ENCODE results near the gene EPHA6. TPM values are rescaled to one million over a fixed set of nuclear protein-coding genes. Genes with fewer than 3 reads are reported as not detected.

The EPHA6 gene
- total RNA-seq, result 2.4 TPM

DNA sequence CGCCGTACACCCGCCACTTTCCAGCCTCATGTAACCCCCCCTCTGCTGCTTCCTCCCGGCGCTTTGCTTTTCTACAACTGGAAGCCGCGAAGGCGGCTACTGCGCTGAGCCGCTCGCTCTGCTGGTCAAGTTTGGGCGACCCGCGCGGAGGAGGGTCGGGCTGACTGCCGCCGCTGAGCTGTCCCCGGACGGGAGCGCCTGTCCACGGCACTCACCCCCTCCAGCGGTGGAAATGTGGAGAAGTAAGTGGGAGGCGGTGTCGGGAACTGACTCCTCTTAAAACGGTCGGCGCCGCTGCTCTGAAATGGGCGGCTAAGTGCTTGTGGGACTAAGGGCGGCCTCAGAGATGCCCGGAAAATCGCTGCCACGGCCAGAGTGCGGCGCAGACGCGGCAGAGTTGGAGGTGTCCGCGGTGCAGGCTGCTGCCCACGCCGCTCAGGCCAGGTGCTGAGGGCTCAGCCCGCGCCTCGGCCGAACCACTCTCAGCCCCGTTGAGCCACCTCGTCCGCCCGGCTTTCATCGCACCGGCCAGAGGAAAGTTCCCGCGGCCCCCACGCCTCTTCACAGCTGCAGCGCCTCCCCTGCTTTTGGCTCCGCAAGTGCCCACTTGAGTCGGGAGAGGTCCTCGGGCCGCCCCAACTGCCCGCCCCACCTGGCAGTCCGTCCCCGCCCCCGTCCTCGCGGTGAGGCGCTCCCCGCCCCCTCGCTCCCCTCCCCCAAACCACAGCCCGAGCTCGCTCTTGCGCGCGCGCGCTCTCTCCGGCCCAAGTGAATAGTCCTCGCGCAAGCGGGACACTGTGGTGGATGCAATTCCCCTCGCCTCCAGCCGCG, at the start of gene EPHA6:
Gene EPHA6, plus strand, starts transcription at position 775 of the 831 bp plus-strand sequence.
- peak; percentile 50 for DNase-seq (ENCODE audit: low spot score)

DNA sequence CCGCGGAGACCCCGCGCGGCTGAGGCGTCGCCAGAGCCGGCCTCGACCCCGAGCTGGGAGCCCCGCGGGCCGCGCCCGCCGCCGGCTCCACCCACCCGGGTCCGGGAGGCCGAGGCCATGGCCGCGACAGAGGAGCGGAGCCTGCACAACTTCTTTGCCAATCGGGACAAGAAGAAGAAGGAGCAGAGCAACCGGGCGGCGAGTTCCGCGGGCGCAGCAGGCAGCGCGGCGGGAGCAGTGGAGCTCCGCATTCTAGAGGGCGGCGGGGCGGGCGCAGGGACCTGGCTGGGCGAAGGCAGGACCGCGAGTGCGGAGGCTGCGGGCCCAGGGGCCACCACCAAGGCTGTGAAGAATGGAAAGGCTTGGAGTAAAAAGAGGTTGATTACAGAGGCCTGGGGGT, 37.6 kb upstream of the EPHA6 start:
- DNase-seq (ENCODE audit: low spot score), result no peak

DNA sequence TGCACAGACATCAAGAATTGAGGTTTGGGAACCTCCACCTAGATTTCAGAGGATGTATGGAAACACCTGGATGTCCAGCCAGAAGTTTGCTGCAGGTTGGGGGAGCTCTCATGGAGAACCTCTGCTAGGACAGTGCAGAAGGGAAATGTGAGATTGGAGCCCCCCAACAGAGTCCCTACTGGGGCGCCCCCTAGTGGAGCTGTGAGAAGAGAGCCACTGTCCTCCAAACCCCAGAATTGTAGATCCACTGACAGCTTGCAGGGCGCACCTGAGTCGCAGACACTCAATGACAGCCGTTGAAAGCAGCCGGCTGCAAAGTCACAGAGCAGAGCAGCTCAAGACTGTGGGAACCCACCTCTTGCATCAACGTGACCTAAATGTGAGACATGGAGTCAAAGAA, 34.6 kb upstream of the EPHA6 start:
- no peak for DNase-seq (ENCODE audit: low spot score)

DNA sequence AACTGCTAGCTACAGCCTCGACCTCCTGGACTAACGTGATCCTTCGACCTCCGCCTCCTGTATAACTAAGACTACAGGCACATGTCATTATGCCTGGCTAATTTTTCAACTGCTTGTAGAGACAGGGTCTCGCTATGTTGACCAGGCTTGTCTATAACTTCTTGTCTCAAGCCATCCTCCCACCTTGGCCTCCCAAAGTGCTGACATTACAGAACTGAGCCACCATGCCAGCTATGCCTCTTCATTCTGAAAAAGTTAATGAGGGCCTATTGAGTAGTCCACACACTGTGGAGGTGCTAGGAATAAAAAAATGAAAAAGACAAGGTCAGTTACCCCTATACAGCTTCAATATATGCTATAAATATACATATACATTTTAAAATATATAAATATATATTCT, 18.3 kb upstream of the EPHA6 start:
- no peak for DNase-seq (ENCODE audit: low spot score)

DNA sequence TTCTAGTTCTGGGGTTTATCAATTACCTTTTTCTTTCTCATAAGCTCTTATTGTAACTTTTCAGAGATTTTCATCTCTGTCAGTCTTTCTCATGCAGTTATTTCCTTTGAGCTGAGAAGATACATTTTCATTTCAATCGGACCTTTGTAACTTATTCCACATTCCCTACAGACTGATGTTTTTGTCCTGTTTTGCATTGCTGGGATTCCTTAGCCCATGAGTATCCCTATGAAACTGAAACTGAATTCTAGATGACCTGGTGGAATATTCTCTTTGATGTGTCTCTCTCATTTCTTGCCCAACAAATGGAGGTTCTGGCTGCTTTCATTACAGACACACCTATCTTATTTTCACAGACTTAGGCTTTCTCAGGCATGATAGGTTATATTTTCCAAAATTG, 10.5 kb upstream of the EPHA6 start:
- DNase-seq (ENCODE audit: low spot score), result no peak

DNA sequence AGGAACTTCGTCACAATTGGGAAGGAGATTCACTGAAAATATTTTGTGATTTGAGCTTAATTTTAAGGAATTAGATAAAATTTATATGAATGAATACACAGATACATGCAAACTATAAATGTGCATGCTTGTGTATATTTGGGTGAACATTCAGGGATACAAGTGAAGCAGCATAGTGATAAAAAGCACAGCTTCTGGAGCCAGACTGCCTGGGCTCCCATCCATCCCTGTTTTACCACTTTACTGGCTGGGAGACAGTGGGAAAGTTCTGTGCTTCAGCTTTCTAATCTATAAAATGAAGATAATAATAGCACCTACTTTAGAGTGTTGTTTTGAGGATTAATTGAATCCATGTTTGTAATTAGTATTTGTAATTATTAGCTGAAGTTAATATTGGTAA, 8.1 kb upstream of the EPHA6 start:
- DNase-seq (ENCODE audit: low spot score), result no peak

DNA sequence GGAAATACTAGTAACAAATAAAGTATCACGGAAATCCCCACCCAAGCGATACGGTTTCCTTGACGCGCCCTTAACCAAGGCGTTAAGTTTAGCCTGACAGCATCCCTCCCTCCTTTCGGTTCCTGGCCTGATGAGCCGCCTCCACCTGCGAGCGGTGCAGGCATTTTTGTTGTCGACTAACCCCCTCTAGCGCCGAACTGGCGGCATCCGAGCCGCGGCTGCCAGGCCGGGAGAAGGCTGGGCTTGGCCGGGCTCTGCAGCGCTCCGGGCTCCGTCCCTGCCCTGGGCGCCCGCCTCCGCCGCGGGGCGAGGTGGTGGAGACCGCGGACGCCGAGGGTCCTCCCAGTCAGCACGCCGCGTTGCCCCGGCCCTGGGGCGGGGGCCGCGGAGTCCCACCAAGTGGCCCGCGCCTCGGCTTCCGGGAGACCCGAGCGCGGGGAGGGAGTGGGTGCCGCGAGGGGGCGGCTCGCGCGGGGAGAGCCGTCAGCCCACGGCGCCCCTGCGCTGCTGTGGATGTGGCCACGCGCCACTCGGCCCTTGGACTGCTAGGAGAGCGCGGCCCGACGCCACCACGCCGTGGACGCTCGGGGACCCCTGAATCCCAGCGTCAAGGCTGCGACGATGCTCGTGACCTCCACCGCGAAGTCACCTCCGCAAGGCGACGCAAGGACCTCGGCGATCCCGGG, 1.1 kb upstream of the EPHA6 start:
- peak; percentile 76 for DNase-seq (ENCODE audit: low spot score)

DNA sequence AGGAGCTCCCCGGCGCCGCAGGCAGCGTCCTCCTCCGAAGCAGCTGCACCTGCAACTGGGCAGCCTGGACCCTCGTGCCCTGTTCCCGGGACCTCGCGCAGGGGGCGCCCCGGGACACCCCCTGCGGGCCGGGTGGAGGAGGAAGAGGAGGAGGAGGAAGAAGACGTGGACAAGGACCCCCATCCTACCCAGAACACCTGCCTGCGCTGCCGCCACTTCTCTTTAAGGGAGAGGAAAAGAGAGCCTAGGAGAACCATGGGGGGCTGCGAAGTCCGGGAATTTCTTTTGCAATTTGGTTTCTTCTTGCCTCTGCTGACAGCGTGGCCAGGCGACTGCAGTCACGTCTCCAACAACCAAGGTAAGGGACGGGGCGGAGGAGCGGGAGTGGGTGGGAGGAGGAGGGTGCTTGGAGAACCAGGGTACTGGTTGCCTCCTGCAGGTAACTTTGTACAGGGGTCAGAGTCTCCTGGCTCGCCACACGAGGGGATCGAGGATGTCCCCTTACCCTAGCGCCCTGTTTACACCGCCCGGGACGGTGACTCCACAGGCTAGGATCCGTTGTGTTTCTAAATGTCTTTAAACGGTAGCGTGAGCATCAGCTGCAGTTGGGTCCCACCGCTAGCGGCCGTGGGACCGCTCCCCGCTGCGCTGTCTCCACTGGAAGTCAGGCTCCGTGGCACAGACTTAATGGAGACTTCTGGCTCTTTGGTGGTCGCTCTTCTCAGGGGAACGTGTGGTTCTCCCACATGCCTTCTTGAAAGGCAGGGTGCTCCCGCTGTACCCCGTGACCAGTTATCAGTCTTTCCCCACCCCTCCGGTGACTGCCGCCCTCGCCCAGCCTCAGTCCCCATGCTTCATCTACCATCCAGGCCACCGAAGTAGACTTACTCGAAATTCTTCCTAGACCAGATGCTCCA, 515 bp downstream of the EPHA6 start:
- DNase-seq (ENCODE audit: low spot score), result no peak

DNA sequence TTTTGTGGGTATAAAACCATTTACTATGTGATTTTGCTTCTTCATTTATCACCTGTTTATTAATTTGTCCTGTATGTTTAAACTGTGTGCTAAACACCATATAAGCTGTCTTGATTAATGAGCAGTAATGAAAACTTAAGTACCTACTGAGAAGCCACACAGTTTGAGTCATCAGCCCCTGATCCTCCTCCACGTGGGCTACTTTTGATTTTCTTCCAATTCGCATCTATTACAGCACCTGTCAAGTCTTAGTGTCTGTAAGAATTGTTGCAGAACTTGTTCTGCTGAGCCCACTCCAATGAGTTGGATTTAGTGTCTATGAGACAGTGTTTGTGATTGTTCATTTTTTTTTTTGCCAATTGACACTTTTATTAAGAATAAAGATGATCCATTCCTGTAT, 16.8 kb downstream of the EPHA6 start:
- no peak for DNase-seq (ENCODE audit: low spot score)

DNA sequence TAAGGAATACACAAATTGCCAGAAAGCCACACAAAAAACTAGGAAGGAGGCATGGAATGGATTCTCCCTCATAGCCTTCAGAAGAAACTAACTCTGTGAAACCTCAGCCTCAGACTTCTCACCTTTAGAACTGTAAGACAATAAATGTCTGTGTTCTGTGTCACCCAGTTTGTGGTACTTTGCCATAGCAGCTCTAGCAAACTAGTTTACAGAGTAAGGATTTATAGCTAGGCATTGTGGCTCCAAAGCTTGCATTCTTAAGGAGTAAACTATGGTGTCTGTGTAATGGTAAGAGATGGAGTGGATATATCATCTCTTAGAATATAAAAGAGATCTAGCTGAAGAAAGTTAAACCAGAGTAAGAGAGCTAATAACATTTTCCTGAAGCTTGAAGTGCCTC, 18.9 kb downstream of the EPHA6 start:
- no peak for DNase-seq (ENCODE audit: low spot score)

DNA sequence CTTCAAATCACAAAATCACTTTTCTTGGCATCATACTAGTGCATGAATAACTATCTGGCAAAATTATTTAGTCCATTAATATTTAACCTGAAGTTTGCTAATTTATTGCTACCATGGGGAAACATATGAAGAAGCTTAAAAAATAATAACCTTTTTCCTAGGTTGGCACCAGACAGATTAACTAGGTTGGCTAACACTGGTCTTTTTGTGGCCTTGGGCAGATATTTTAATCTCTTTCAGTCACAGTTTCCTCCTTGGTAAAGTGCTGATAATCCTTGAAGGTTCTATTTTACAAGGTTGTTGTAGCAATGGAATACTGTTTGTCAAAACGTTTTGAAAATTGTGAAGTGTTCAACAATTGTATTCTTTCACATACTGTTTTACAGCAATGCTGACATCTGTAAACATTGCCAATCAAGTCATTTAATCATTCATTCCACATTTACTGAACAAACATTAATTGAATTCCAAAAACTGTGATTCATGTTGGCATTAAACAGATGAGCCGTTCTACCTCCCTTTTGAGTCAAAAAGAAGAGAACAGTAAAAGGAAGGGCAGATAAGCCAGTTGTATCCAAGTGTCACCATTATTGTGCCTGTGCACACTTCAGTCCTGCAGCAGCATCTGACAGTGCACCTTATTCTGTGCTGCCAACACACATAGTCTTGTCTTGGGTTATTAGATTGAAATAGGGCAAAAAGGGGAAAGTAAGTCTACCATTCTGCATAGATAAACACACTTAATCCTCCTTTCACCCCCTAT, 21.9 kb downstream of the EPHA6 start:
- no peak for DNase-seq (ENCODE audit: low spot score)

DNA sequence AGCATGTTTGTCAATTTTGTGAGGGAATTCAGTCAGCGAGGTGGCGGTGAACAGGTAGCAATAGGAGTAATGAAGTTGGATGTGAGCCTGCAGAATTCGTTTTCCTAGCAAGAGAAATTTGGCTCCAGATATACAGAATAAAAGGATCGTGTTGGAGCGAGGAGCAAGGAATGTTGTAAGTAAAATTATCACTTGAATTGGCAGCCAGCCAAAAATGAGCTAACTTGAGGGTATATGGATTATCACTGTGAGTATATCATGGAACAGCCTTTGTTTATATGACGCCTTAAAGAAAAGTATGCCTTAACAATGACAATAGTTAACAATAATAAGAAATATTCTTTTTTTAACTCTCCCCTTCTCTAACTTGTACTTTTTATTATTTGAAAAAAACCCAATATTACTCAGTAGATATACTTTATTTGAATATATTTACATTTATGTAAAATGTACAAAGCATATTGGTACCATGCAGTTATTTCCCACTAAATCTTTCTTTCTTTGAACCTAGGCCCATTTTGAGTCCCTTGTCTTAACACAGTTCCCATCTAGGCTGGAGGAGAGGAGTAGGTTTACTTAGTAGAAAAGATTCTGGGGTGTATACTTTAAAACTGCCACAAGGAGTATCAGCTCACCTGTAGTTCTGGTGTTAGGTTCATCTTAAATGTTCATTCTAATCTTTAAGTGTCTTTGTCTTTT, 29.3 kb downstream of the EPHA6 start:
- no peak for DNase-seq (ENCODE audit: low spot score)

DNA sequence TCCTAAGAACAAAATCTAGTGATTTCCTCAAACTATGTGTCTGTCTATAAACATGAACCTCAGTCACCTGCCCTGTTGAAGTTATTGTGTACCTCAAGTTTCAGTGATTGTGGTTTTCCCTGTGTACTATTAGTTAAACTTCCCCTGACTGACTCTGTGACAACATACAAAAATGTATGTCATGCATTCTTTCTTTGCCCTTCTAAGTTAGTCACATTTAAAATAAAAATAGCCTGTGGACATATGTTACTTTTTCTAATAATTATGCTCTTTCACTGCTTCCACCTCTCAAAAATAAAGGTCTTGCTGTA, 29.8 kb downstream of the EPHA6 start:
- DNase-seq (ENCODE audit: low spot score), result no peak

DNA sequence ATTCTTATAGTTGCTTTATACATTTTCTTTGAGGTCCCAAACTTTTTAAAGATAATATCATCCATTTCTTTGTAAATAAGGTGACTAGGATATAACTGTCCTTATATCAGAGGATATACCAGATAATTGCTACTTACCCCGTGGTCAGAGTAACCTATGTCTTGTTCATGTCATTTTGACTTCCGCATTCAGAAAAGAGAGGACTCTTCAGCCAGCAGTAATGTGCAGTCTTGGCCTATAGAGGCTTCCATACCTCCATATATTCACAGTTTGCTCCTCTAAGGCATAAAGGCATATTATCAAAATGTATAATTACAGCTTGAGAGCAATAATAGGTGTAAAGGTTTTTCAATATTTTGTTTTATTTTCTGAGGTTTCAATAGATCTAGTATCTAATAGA, 38.5 kb downstream of the EPHA6 start:
- no peak for DNase-seq (ENCODE audit: low spot score)

DNA sequence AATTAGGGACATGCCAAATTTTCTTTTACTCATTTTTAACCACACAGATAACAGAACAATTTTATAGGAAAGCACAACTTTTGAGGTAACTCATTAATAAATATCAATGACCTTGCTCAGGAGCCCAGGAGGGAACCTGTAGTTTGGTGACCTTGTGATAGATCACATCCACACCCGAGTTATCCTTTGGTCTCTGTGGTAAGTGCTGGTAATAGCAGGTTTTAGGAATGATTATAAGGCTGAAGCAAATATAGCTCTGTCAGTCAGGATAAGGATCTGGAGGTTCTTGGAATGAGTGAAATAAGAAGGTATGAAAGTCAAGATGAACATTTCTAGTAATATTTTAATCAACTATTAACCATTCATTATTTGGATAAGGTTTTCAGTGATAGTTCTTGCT, 46.5 kb downstream of the EPHA6 start:
- DNase-seq (ENCODE audit: low spot score), result no peak

DNA sequence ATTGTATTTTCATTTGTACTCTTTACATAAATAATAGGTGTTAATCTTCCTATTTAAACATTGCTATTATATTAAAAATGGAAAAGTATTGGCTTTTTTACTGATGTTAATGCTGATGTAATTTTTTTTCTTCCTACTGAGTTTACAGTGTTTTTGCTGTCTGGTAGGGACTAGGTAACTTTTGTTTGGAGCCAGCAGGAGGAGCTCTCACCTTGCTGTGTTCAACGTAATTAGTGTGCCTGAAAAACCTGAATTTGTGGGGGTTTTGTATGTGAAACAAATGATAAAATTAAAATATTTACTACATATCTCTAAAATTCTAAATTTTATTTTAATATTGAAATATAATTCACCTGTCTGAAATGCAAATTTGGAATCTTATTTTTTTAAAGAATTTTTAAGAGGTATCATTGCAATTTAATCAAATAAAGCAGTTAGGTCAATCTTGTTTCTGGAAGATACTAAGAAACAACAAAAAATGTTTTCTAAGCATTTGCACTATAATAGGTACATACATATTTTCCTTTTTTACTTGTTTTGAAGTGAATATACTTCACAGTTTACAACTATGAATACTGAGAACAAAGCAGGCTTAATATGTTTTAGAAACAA, 48.8 kb downstream of the EPHA6 start:
- no peak for DNase-seq (ENCODE audit: low spot score)

DNA sequence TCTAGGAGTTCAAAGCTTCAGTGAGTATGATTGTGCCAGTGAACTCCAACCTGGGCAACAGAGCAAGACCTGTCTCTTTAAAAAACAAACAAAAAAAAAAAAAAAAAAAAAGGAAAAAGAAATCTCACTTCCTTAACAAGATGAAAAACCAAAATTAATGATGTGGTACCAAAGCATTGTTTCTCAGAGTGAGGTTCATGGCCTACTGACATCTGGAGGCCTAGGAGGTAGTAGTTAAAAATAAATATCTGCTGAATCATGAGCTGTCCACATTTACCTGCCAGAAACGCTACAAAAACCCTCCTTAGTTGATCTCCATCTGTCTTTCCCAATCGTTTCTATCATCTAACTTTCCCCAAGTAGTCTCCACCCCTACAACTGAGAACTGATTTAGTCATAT, 51.2 kb downstream of the EPHA6 start:
- no peak for DNase-seq (ENCODE audit: low spot score)

DNA sequence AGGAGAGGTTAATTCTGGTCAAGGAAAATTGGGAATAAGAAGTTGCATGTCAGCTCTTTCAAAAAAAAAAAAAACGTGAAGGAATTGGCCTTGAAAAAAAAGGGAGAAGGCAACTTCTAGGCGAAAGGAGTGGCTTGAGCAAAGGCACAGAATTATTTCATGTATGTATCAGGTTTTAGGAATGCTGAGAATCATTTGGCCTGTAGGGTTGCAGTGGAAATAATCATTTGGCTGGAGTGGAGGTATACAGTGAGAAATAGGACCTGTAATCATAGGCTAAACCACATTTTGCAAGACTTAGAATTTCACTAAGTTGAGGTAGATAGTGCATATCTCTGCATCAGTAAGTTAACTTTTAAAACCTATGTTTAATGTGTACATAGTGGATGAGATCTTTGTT, 54.9 kb downstream of the EPHA6 start:
- no peak for DNase-seq (ENCODE audit: low spot score)

DNA sequence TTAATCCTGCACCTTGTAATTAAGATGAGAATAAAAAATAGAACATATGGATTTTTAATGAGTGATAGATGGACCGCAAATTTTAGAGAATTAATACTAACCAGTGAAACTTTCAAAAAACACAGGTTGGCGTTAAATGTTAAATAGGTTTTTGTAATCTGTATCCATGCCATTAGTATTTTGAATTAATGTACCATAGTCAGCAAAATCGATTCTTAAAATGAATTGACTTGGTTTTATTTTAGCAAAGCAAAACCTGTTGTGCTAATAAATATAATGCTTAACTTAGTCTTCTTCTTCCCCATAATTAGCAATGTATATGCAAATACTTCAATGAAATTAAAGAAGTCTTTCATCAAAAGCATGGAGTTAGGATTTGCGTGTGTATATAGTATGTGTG, 63.1 kb downstream of the EPHA6 start:
- DNase-seq (ENCODE audit: low spot score), result no peak

DNA sequence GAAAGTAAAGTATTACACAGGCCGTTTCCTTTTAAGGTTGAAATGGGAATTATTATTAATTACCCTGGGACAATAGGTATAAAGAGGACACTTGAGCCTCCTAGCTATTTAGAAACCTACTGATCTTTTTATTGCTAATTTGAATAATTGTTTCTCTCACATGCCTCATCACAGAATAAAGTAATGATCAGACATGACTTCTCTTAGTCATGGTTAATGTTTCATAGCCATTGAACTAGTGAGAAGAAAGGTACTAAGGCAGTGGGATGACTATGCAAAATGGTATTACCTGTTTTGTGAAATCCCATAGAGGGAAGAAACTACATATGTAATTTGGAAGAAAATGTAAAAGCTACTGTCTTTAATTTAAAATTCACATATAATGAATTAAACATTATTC, 85.6 kb downstream of the EPHA6 start:
- no peak for DNase-seq (ENCODE audit: low spot score)

DNA sequence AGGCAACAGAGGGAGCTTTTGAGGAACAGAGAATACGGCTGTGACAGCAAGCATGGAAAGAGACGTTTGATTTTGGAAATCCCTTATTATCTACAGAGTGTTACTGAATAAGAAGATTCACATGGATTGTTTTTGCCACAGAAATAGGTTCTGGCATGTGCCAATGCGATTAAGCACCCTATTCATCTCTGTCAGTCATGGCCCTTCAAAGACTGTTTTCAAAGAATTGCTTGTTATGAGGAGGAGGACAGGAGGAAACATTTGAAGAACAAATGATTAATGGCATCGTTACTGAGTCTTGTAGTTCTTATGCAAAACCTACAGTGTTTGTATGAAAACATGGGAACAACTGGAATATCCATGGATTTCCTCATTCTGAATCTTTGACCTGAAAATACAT, 86.2 kb downstream of the EPHA6 start:
- DNase-seq (ENCODE audit: low spot score), result no peak
